ENCODE results near the gene C17orf113. TPM values are rescaled to one million over a fixed set of nuclear protein-coding genes. Genes with fewer than 3 reads are reported as not detected.

The C17orf113 gene
- total RNA-seq, 4 donors from 2014 or later: 1.6 to 8.6 (median 3.2) TPM; not detected in 1

DNA sequence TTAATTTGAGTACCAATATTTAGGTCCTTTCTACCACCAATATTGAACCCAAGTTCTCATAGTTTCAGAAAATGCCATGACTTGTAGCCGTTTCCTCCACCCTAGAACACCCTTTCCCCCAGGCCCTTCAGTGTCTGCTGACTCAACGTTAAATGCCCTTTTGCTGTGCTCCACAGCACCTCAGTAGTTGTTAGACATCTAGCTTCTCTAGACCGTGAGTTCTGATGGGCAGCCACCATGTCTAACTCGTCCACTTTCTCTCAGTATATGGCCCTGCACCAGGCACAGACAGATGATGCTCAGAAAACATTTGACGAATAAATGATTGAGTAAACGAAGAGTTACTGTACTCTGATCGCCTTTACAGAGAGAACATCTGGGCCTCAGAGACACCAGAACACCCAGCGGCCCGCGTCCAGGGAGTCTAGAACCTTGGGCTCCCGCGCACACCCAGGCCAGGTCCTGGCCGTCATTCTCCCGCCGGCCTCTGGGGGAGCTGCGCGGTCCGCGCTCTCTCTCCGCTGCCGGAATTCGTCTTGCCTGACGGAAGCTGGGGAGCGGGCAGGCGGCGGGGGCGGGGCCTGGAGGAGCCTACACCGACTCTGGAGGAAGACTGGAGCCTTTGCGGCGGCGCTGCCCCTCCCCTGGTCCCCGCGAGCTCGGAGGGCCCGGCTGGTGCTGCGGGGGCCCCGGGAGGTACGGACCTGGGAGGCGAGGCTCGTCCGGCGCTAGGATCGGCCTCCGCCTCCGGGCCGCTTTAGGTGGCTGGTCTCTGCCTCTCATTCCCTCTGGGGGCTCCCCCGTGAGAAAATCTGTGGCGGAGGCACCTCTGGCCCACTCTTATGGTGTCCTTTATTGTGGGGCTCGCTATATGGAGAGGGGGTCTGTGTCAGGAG lies 30.6 kb downstream of the C17orf113 start, which contains the start of gene NKIRAS2:
Gene NKIRAS2, plus strand, starts transcription at position 582 of the 896 bp plus-strand sequence. CDS start 1,488 bp downstream, outside the sequence.
- Histone ChIP-seq H3K36me3 (peaks cover 0 to 24% (median 0%) of the 10 kb centered on the region in 3 donors), H3K27ac (peak within 1 kb of the TSS; percentile 68 to 80 (median 78)), H3K9me3 (no peaks in the 10 kb centered on the region), H3K27me3 (no peaks in the 10 kb centered on the region), H3K4me3 (peak within 1 kb of the TSS; percentile 62 to 76 (median 72)), H3K4me1 (peaks cover 0 to 45% (median 6%) of the 10 kb centered on the region in 4 donors)
- TF ChIP-seq, protein P1, sequence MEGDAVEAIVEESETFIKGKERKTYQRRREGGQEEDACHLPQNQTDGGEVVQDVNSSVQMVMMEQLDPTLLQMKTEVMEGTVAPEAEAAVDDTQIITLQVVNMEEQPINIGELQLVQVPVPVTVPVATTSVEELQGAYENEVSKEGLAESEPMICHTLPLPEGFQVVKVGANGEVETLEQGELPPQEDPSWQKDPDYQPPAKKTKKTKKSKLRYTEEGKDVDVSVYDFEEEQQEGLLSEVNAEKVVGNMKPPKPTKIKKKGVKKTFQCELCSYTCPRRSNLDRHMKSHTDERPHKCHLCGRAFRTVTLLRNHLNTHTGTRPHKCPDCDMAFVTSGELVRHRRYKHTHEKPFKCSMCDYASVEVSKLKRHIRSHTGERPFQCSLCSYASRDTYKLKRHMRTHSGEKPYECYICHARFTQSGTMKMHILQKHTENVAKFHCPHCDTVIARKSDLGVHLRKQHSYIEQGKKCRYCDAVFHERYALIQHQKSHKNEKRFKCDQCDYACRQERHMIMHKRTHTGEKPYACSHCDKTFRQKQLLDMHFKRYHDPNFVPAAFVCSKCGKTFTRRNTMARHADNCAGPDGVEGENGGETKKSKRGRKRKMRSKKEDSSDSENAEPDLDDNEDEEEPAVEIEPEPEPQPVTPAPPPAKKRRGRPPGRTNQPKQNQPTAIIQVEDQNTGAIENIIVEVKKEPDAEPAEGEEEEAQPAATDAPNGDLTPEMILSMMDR (IDR thresholded peaks at IDR 0.05): peak; percentile 91 to 97 (median 94)
- peak; percentile 45 to 55 for TF ChIP-seq POLR2A (IDR thresholded peaks at IDR 0.05)
- DNase-seq: peak; percentile 93 to 97 (median 95)

DNA sequence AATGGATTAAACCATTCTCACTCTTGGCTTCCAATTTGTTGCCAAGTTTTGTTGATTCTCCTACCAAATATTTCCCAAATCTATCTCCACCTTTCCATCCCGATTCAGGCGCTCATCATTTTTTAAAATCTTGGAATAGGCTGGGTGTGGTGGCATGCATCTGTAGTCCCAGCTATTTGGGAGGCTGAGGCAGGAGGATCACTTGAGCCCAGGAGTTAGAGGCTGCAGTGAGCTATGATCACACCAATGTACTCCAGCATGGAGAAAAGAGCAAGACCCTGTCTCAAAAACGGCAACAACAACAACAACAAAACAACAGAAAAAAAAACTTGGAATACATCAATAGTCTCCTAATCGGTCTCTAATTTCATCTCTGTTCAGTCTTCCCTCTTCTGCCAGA lies 31.4 kb downstream of the C17orf113 start:
- Histone ChIP-seq H3K9me3 (no peaks in the 10 kb centered on the region), H3K4me1 (peaks cover 0 to 44% (median 6%) of the 10 kb centered on the region in 4 donors)
- TF ChIP-seq, protein P1 (IDR thresholded peaks at IDR 0.05): no peak
- TF ChIP-seq POLR2A (IDR thresholded peaks at IDR 0.05): no peak

DNA sequence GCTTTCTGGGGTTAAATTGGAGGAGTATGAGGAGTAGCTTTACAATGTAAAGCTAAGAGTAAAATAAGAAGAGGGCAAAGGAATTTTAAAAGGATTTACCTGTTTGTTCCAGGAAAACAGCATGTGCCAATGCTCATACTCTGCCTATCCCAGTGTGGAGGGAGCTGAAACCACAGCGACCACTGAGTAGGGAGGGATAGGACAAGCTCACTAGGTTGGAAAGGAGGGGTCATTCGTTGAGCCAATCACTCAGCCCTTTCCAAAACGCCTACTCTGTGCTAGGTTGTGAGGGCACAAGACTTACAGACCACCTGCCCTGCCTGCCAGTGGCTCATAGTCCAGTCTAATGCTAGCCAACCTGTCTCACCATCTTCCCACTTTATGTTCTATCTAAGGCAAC lies 32.1 kb downstream of the C17orf113 start:
- H3K4me3 ChIP-seq: peak overlapping the region in 2 of 4 donors; percentile 76 to 86
- no peak for TF ChIP-seq POLR2A (IDR thresholded peaks at IDR 0.05)
- TF ChIP-seq, protein P1 (IDR thresholded peaks at IDR 0.05): no peak
- H3K27ac ChIP-seq: peak overlapping the region in 3 of 4 donors; percentile 86 to 91 (median 89)
- DNase-seq: no peak
- H3K9me3 ChIP-seq: no peaks in the 10 kb centered on the region
- peaks cover 0 to 49% (median 6%) of the 10 kb centered on the region in 4 donors for H3K4me1 ChIP-seq
- peaks cover 0 to 14% (median 0%) of the 10 kb centered on the region in 3 donors for H3K36me3 ChIP-seq
- H3K27me3 ChIP-seq: no peaks in the 10 kb centered on the region

More for the DNA sequence above, 31.4 kb downstream of the C17orf113 start:
- Histone ChIP-seq H3K36me3 (peaks cover 0 to 20% (median 0%) of the 10 kb centered on the region in 3 donors), H3K4me3 (no peak overlapping the region), H3K27ac (no peak overlapping the region), H3K27me3 (no peaks in the 10 kb centered on the region)
- no peak for DNase-seq

DNA sequence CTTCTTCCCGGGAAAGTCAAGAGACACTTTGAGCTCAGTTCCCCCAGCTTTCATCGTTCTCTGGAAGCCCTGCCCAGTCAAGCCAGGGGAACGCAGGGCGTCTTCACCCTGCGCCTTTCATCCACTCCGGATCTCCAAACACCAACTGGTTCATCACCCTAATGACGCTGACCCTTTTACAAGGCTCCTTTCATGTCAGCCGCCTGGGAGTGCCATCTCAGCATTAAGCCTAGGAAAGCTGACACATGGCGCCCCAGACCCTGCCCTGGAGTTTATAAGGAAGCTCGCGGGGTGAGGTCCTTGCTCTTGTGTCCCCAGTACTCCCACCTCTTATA lies 32.6 kb downstream of the C17orf113 start:
- H3K27ac ChIP-seq: peak overlapping the region; percentile 86 to 96 (median 90)
- H3K36me3 ChIP-seq: peaks cover 0 to 9% (median 0%) of the 10 kb centered on the region in 3 donors
- TF ChIP-seq, protein P1 (IDR thresholded peaks at IDR 0.05): no peak
- TF ChIP-seq POLR2A (IDR thresholded peaks at IDR 0.05): no peak
- DNase-seq: peak in 1 of 3 donors; percentile 58
- H3K4me3 ChIP-seq: peak overlapping the region; percentile 76 to 86 (median 84)
- no peaks in the 10 kb centered on the region for H3K27me3 ChIP-seq
- H3K9me3 ChIP-seq: no peaks in the 10 kb centered on the region
- peaks cover 0 to 54% (median 6%) of the 10 kb centered on the region in 4 donors for H3K4me1 ChIP-seq

DNA sequence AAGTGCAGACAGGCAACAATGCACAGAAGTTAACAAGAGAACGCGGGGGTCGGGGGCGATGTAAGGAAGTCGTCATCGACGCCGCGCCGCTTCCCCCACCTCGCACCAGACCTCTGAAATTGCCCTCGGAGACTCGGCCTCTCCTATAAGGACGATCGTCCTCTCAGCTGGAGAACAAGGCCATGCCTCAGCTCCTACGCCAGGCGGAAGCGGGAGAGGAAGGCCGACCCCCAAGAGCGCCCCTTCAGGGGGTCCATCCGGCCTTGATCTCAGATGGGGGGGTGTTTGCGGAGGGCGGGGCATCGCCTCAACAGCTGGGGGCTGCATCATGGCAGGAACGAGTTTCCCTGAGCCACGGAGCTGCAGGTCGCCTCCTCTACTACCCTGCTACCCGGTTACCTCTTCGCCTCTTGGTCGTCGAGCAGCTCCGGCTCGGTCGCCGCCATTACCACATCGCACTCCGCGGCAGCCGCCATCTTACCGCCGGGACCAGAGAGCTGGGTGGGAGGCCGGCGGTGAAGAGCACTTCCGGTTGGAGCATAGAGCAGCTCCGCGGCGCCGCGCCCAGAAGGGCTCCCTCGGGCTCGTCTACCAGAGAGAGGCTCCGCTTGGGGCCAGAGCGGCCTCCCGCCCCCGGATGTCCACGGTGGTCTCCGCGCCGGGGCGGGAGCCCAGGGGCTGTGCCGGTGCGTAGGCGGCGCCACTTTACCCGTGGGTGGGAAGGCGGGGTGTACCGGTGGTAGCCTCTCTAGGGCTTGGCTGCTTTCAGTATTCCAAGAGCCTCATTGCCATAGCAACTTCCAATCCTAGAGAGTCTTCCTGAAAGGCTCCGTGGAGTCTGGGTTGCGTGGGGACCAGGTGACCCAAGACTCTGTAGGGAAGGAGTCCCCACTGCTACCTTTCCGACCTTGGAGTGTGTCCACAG lies 33.2 kb downstream of the C17orf113 start, which contains the start of gene DNAJC7:
Gene DNAJC7, minus strand, starts transcription at position 499 of the 925 bp plus-strand sequence. Its CDS starts 23 bp downstream, at position 476.
- H3K4me1 ChIP-seq: peaks cover 0 to 58% (median 6%) of the 10 kb centered on the region in 4 donors

More for the DNA sequence above, 33.2 kb downstream of the C17orf113 start, which contains the start of gene DNAJC7:
- TF ChIP-seq, protein P1 (IDR thresholded peaks at IDR 0.05): peak in 2 of 6 experiments; percentile 3 to 12
- TF ChIP-seq POLR2A (IDR thresholded peaks at IDR 0.05): peak; percentile 65 to 73
- Histone ChIP-seq H3K27ac (peak within 1 kb of the TSS; percentile 86 to 96 (median 90)), H3K9me3 (no peaks in the 10 kb centered on the region), H3K27me3 (no peaks in the 10 kb centered on the region), H3K4me3 (peak within 1 kb of the TSS; percentile 76 to 86 (median 84)), H3K36me3 (peaks cover 0 to 2% (median 0%) of the 10 kb centered on the region in 3 donors)
- peak; percentile 89 to 96 (median 92) for DNase-seq
